HTERT RPE-1 (cell line): ENCODE data around the gene SCPEP1.
"Not testable (repeated sequence)": the region's sequence is repeated elsewhere in the genome, so short reads cannot be mapped to it uniquely, and the experiment has no call there.

Source experiments
- in situ Hi-C: fragments of 300-500 bp; cut with MboI; formaldehyde crosslinking; loops from 4 replicates; pipeline ENCODE4 v1.14.3; 2020; ENCODE audit warnings: low sequenced_read_pairs

SCPEP1 gene, protein sequence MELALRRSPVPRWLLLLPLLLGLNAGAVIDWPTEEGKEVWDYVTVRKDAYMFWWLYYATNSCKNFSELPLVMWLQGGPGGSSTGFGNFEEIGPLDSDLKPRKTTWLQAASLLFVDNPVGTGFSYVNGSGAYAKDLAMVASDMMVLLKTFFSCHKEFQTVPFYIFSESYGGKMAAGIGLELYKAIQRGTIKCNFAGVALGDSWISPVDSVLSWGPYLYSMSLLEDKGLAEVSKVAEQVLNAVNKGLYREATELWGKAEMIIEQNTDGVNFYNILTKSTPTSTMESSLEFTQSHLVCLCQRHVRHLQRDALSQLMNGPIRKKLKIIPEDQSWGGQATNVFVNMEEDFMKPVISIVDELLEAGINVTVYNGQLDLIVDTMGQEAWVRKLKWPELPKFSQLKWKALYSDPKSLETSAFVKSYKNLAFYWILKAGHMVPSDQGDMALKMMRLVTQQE

DNA sequence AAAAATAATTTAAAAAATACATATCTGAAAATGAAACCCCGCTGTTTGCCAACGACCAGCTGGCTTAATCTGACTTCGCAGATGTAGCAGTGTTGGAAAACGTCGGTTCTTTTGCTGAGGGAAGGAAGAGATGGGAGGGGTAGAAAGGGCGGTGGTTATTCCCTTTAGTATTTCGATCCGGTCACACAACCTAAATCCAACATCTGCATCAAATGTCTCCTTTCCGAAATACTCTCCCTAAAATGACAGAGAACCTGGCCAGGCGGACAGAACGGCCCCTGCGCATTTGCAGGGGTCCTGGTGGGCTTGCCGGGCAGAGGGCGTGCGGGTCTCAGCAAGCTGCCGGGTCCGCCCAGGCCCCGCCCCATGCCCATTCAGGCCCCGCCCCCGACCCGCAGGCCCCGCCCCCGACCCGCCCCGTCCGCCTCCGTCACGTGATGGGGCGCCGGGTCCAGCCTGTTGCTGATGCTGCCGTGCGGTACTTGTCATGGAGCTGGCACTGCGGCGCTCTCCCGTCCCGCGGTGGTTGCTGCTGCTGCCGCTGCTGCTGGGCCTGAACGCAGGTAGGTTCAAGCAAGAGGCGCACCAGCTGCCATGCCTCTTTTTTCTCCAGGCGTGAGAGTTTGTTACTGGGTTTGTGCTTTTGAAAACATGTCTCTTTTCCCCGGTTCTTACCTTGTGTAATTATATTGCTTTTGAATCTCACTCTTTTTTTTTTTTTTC lies at the start of gene SCPEP1:
Gene SCPEP1 (plus strand): TSS at position 459 of the 723 bp plus-strand sequence. CDS start 29 bp downstream, at position 488.
- in situ Hi-C loops = no loop called here

DNA sequence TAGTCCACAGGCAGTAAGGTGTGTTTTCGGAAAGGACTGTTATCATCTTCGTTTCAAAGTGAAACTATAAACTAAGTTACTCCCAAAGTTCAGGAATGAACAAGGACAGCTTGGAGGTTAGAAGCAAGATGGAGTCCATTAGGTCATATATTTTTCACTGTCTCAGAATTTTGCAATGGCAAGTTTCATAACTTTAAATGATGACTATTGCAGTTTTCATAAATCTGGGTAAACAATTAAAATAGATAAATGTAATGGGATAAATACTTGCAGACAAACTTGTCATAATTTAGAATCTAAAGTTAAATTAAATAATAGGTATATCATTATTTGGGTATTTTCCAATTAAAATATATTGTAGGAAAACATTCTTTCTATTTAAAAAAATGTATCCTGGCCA lies 49.3 kb upstream of the SCPEP1 start:
- in situ Hi-C loops = no loop called here

DNA sequence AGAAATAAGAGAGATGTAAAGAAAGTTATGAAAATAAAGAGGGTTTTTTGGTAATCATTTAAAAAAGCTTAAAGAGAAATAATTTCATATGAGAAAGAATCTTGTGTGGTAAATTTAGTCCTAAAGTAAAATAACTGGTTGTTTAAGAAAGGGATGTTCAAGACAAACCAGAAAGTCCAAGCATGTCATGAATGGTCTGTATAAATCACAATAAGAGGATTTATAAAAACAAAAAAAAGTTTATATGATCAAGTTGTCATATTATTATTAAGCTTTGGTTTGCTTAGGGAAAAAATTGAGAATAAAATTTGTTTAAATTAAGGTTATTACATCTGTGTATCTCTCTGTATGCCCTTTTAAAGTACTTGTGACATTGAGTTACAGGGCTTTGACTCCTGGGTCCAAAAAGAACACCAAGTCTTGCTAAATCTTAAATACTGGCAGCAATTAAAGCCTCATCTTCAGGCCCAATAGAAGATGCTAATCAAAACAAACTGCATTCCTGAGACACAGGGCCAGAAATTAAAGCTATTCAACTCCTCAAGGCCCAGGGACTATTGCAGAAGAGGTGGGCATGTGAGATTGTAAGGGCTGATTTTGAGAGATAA lies 48.5 kb upstream of the SCPEP1 start:
- in situ Hi-C loops = no loop called here

DNA sequence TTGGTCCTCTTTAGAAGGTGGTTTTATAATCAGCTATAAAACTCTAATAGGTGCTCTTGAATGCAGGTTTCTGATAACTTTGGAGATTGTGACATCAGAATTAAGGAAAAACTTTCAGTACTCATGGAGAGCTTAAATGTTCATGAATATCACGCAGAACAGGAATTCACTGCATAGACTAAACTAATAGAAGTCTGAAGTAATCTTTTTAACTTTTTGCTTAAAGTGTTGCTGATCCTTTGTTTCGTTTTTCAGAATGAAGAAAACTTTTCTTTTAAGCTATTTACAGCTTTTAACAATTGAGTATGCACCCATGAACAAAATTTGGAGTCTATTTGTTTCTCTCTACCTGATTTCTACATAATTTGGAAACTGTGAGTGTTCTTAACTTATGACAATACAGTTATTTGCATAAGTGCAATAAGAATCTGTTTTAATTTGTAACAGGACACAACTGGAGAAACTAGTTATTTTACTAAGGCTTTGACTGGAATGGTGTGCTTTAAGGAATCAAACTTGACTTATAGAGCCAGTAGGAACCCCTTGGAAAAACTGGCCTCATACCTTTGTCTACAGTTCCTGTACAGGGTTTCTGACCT lies 47.1 kb upstream of the SCPEP1 start:
- in situ Hi-C loops = no loop called here

DNA sequence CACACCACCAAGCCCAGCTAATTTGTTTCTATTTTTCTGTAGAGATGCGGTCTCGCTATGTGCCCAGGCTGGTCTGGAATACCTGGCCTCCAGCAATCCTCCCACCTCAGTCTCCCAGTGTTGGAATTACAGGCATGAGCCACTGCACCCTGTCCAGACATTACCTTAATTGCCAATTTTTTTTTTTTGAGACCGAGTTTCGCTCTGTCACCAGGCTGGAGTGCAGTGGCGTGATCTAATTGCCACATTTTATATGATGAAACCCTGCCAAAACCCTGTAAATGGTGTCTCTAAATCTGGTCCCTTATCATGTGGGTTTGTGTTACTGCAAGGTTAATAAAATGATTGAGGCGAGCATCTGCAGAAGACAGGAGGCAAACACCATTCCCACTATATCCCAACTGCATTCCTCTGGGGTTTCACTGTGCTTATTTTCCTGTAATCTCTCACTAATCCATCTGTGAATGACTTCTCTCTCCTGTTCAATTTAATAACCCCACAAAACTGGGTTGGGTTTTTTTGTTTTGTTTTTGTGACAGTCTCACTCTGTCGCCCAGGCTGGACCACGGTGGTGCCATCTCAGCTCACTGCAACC lies 44.7 kb upstream of the SCPEP1 start:
- in situ Hi-C loops = no loop called here

DNA sequence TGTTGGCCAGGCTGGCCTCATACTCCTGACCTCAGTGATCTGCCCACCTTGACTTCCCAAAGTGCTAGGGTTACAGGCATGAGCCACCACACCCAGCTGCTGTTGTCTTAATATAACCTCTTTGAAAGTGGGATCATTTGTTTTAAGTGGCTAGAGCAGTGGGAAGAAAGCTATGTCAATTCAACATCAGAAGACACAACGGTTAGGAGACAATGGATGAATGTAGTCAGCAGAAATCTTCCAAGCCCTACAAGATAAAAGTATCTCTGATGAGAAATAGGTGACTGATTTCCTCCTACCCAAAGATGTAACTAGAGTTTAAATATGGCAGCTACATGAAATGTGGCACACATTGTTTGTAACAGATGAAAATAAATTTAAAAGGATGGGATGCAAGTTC lies 44.1 kb upstream of the SCPEP1 start:
- in situ Hi-C loops = no loop called here

DNA sequence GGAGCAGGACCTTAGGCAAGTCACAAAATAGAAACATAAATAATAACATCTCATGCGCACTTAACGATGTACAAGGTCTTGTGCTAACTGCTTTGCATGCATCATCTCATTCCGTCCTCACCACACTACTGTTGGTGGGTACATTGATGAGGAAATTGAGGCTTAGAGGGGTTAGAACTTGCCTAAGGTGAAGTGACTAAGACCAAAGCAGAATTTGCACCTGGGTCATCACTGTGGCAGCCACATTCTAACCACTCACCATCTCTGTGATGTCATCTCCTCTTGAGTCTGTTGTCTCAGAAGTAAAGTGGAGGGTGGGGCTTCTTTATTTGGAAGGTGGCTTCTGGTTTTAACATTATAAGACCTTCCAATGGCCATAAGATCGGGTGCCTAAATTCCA lies 43.7 kb upstream of the SCPEP1 start:
- in situ Hi-C loops = no loop called here

DNA sequence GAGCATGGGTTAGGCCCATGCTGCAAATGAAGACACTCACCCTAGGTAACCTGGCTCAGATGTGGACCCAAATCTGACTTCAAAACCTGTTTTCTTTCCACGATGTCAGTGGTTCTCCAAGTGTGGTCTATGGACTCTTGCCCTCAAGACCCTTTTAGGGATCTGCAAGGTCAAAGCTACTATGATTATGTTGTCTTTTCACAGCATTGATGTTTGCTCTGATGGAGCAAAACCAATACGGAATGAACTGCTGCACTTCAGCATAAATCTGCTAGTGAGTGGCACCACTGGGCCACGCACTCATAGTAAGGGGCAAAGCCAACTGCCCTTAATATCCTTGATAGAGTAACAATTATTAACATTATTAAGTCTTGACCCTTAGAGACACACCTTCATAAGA lies 42.5 kb upstream of the SCPEP1 start:
- in situ Hi-C loops = no loop called here

DNA sequence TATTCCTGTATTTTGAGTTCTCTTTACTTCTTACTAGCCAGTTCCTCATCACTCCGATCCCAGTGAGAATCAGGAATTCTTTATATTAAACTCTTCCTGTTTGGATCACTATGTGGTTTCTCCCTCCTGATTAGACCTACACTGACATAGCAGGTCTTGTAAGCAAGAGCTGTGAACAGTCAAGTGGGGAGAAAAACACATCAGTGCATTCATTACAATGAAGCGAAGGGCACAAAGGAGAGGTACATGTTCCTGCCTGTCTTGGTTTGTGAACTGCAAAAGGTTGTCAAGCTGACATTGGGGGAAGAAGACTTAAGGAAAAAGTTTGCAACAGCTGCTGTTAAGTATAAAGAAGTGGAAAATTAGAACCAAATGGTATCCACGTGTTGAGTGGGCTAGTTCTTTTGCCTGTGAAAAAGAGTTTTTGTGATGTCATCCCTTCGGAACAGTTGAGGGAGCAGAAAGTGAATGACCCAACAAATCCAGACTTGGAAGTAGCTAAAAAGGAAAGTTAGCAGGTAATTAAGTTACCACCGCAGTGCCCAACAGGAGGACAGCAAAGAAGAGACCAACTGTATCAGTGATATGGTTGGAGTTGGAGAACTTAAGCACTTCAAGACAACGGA lies 41.1 kb upstream of the SCPEP1 start:
- in situ Hi-C loops = no loop called here

DNA sequence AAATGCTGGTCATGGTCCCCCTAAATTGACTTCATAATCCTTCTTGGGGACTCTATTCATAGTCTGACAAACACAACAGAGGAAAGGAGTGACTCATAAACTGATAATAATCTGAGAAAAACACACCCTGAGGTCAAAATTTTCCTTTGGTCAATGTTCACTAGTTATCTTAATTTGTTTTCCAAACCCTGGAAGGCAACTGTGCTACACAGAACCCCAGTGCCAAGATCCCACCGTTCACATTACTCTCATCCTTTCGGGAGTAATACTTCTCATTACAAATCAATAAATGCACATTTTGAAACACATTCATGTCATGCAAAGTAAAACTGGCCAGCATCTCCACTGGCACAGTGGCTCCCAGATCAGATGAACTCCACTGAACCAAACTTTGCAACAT lies 40.2 kb upstream of the SCPEP1 start:
- in situ Hi-C loops = no loop called here

DNA sequence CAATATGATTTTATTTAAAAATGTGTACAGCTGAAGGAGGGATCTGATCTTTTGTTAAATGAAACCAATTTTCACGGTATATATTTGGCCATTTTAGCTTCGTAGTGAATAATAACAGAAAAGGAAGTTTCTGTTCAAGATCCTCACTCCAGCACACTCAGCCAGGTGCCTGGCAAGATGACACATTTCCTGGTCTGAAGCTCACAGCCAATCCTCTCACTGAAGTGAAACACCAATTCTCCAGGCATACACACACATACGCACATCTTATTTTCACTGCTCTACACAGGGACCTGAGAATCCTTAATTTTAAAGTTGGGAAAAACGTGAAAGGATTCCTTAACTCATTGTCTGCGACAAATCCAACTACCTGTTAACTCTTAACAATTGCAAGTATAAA lies 39.7 kb upstream of the SCPEP1 start:
- in situ Hi-C loops = not testable (repeated sequence)

DNA sequence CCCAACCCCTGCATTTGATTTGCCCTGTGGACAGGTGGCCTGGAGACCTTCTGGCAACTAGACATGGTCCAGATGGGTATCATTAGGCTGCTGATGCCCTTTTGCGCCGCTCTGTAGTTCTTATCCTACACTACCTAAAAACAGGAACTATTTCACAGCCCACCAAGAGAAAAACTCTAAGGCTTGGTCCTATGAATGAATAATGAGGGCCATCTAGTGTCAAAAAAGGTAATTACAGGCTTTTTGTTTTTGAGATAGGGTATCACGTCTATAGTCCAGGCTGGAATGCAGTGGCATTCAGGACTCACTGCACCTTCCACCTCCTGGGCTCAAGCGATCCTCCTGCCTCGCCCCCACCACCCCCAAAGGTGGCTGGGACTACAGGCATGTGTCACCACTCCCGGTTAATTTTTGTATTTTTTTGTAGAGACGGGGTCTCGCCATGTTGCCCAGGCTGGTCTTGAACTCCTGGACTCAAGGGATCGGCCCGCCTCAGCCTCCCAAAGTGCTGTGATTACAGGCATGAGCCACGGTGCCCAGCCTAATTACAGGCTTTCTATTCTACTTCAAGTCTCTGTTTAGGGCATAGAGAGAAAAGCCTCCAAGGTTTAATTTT lies 38.0 kb upstream of the SCPEP1 start:
- in situ Hi-C loops = no loop called here

DNA sequence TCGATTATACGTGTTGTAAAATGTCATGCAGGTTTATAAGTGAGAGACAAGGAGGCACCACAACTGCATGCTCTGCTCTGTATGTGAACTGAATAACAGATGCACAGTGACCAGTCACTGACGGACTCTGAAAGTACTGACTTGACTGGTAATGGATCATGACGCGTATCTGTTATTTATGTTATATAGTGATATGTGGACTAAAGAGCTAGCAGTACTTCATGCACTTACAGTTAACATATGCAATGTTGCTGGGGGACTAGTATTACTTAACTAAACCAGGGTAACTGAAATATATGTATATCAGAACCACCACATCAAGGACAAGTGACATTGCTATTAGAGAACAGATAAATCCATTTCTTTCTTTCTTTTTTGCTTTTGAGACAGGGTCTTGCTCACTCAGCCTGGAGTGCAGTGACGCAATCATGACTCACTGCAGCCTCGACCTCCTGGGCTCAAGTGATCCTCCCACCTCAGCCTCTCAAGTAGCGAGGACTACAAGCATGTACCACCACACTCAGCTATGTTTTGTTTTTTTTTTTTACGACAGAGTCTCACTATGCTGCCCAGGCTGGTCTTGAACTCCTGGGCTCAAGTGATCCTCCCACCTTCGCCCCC lies 34.3 kb upstream of the SCPEP1 start:
- in situ Hi-C loops = no loop called here

DNA sequence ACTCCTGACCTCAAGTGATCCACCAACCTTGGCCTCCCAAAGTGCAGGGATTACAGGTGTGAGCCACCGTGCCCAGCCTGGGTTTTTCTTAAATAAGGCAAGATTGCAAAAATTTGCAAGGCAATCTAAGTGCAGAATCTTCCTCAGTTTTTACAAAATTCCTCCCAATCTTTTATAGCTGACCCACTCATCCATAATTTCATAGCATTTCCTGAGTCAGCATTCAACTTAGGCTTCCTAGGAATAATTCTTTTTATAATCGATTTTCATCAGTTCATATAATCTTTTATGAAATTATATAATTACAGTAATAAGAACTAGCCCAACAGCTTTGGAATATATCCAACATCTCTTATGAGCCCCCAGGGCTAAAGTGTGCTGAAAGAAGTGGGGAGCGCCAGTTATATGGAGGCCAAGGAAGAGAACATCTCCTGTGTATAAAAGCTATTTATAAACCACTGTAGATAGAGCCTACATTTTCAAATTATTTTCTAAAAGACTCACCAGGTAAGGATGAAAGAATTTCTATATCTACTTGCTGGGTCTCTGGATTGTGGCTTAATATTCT lies 31.9 kb upstream of the SCPEP1 start:
- in situ Hi-C loops = no loop called here

DNA sequence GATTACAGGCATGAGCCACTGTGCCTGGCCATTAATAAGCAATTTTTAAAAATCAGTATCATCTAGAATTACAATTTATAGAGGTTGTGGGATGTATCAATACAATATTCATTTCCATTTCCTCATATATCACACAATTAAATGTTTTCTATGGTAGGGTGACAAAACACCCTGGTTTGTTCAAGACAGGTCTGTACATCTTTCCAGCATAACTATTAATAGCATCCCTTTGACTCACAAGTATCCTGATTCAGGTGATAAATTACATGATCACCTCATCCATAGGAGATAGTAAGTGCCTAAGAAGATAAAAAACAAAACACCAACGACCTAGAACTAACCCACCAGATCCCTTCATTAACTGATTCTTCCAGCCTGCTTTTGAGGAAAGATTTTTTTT lies 30.2 kb upstream of the SCPEP1 start:
- in situ Hi-C loops = no loop called here

DNA sequence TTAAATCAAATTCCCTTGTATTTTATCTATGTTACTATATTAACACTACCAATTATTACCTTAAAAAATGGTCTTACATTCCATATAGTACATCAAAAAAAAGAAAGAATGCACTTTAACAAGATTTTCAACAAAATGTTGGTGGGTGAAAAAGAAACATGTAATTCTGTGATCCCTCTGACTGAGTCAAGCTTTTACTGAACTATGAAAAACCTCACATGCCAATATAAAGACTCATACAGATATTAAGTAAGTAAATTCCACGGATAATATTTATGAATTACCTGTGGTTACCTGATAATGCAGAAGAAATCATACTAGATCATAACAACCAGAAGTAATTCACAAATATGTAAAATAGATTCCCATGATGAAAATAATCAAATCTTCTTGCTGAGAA lies 29.4 kb upstream of the SCPEP1 start:
- in situ Hi-C loops = no loop called here

DNA sequence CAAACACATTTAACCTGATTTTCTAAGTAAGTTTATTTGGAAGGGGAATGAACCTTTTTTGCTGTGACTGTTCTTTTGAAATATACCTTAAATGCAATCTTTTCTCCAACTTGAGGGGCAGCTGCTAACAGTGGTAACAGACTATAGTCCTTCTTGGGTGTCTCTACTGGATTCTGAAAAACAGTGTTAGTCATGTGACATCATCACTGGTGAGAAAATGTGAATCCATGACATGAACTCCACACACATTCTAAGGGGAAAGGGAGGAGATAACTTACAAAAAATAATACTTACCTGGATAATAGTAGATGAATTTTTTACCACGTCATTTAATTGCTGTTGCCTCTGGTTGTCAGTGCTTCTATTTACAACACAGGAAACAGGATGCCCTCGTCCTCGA lies 28.3 kb upstream of the SCPEP1 start:
- in situ Hi-C loops = no loop called here

DNA sequence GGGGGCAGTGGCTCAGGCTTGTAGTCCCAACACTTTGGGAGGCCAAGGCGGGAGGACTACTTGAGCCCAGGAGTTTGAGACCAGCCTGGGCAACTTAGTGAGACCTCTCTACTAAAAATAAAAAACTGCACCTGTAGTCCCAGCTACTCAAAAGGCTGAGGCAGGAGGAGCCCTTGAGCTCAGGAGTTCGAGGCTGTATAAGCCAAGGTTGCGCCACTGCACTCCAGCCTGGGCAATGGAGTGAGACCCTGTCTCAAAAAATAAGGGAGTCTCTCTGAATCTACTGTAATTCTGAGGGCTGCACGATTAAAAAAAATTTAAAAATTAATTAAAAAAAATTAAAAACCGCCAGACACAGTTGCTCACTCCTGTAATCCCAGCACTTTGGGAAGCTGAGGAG lies 20.9 kb upstream of the SCPEP1 start:
- in situ Hi-C loops = no loop called here
